22Rv1 (cell line): Measurements from ENCODE around the gene LMTK2.

ENCODE experiments used
- H3K27ac ChIP-seq: fragments of 450-650 bp; 2 replicates; pipeline ENCODE4 v1.5.1; 2017
- CTCF ChIP-seq: fragments of 450-650 bp; IDR thresholded peaks from 2 replicates; pipeline ENCODE4 v1.5.1; 2017; ENCODE audit warnings: mild to moderate bottlenecking
- ZFX ChIP-seq: fragments of 450-650 bp; IDR thresholded peaks from 2 replicates; pipeline ENCODE4 v1.6.1; 2017; ENCODE audit warnings: antibody characterized with exemption, borderline replicate concordance

Gene LMTK2

DNA sequence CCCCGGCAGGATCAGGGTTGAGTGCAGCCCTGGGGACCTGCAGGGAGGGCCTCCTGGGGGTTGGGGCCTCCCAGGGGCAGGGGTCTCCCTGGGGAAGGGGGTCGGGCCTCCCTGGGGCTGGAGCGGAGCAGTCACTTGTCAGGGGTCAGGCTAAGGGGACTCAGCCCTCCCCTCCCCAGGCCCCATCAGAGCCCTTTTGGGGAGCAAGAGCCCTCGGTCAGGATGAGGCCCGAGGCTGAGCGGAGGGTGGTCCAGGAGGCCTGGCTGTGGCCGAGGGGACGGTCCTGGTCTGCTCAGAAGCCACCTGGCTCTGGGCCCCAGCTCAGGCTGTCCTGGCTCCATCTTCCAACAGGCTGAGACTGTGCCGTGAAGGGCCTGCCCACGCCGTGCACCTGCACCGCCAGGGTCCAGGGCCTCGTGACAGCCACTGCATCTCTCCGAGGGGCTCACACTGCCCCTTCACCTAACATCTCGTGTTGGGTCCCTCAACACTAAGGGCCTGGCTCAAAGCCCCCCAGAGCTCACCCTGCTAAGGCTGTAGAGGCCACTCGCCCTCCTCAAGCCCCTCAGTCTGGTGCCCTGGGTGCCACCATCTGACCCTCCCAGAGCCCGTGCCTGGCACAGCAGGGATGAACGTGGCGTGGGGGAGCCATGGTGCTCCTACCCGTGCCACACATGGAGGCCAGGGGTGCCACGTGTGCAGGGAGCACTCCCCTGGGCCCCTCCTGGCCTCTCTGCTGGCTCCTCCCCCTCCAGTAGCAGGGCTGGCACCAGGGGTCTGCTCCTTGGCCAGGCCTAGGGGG is 117.4 kb downstream of the LMTK2 start:
- TF ChIP-seq CTCF, result no peak
- TF ChIP-seq ZFX, result no peak

DNA sequence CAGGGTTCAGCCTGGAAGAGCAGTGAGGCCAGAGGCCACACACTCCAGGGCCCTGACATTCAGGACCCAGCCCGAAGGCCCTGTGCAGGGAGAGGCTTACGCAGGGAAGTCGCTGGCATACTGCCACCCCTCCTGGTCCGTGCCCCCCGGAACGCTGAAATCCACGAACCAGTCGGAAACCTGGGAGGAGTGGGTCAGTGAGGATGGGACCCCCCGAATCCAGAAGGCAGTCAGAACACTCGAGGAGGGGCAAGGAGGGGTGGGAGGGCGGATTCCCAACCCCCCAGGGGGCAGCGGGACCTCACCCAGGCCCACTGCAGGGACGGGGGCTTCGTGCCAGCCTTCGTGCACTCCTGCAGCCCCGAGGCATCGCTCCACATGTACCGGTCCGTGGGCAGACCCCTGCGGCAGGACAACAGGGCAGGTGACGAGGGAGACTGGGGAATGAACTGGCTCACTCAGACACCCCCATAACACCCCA is 118.1 kb downstream of the LMTK2 start:
- H3K27ac ChIP-seq, result 0 out of 2 replicates have a peak overlapping the region, but pooled peaks have one; percentile 58
- TF ChIP-seq CTCF, result no peak
- no peak for TF ChIP-seq ZFX

More for the DNA sequence above, 117.4 kb downstream of the LMTK2 start:
- peak overlapping the region; percentile 58 for H3K27ac ChIP-seq

GRCh38 chr7:98225913-98226614 is 119.4 kb downstream of the LMTK2 start:
- H3K27ac ChIP-seq, result peak overlapping the region; percentile 23; the same call in 1 of the 2 replicates

DNA sequence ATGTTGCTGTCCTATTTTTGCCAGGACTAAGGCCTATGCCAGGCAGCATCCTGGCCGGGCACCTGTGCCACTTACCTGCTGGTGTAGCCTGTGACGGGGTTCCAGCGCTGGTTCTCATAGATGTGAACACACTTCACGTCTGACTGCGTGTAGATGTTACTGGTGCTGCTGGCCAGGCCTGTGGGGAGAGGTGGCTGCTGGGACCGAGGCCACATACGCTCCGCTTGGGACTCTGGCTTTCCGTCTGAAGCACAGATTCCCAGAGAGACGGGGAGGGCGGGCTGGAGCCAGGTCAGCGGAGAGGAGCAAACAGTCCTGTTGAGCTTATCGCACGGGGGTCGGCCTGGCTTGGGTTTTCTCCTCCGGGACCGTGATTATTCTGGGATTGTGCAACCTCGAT is 121.3 kb downstream of the LMTK2 start:
- H3K27ac ChIP-seq, result no peak overlapping the region
- no peak for TF ChIP-seq CTCF
- no peak for TF ChIP-seq ZFX

More at GRCh38 chr7:98225913-98226614, 119.4 kb downstream of the LMTK2 start:
- TF ChIP-seq ZFX (no peak), CTCF (no peak)

GRCh38 chr7:98228801-98229200 is 122.1 kb downstream of the LMTK2 start:
- H3K27ac ChIP-seq, result no peak overlapping the region
- TF ChIP-seq ZFX (no peak), CTCF (no peak)

- no peak overlapping the region for H3K27ac ChIP-seq
- TF ChIP-seq CTCF (no peak), ZFX (no peak)
Observed at GRCh38 chr7:98229441-98229840, 122.8 kb downstream of the LMTK2 start.
